ENCODE data around the gene OXSR1. TPM values are rescaled to one million over a fixed set of nuclear protein-coding genes. Genes with fewer than 3 reads are reported as not detected.
"Not testable (repeated sequence)": the region's sequence is repeated elsewhere in the genome, so short reads cannot be mapped to it uniquely, and the experiment has no call there.

Gene OXSR1
- total RNA-seq, 1 donor from 2014 or later: 41.1 TPM

DNA sequence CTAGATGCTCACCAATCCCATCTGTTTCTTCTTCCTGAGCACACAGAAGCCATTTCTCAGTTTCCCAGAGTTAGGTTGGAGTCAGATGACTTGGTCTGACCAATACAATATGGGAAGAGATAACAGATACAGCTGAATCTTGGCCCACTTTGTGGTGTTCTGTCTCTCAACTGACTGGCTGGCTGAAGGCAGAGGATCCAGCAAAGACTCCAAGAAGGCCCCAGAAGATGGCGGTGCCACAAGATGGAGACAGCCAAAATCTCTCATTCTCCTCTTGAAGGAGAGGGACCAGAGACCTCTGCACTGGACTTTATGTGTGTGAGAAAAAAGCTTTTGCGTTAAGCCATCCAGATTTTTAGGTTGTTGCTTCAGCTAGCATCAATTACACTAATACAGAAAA lies 8.2 kb upstream of the OXSR1 start:
- H3K27me3 Mint-ChIP-seq: no peaks in the 10 kb centered on the region
- peak overlapping the region; percentile 99 for H3K27ac Mint-ChIP-seq
- no peaks in the 10 kb centered on the region for H3K9me3 Mint-ChIP-seq
- no peak for DNase-seq (ENCODE audit: extremely low spot score, unreplicated experiment)
- H3K4me3 Mint-ChIP-seq: no peak overlapping the region
- TF ChIP-seq, protein P1, sequence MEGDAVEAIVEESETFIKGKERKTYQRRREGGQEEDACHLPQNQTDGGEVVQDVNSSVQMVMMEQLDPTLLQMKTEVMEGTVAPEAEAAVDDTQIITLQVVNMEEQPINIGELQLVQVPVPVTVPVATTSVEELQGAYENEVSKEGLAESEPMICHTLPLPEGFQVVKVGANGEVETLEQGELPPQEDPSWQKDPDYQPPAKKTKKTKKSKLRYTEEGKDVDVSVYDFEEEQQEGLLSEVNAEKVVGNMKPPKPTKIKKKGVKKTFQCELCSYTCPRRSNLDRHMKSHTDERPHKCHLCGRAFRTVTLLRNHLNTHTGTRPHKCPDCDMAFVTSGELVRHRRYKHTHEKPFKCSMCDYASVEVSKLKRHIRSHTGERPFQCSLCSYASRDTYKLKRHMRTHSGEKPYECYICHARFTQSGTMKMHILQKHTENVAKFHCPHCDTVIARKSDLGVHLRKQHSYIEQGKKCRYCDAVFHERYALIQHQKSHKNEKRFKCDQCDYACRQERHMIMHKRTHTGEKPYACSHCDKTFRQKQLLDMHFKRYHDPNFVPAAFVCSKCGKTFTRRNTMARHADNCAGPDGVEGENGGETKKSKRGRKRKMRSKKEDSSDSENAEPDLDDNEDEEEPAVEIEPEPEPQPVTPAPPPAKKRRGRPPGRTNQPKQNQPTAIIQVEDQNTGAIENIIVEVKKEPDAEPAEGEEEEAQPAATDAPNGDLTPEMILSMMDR (conservative IDR thresholded peaks at IDR 0.05): no peak
- H3K36me3 Mint-ChIP-seq: no peaks in the 10 kb centered on the region
- peaks cover 13% of the 10 kb centered on the region for H3K4me1 Mint-ChIP-seq (ENCODE audit: unreplicated experiment)

DNA sequence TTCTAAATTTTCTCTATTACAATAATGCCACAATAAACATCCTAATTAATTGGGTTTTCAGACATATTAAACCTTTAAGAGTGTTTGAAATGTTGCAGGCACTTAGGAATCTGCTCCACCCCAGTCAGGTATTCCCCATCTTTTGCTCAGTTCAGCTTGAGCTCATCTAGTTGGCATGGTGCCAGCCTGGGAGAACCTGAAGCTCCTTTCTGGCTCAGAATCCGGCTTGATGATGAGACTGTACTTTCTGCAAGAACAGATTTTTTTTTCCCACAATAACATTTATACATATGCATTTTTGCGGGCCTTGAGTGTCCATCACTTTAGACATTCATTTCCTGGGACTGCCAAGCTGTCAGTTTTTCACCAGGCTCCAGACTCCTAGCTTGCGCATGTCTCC lies 7.7 kb upstream of the OXSR1 start:
- no peak overlapping the region for H3K4me3 Mint-ChIP-seq
- H3K4me1 Mint-ChIP-seq (ENCODE audit: unreplicated experiment): peaks cover 13% of the 10 kb centered on the region
- TF ChIP-seq, protein P1 (conservative IDR thresholded peaks at IDR 0.05): no peak
- H3K27me3 Mint-ChIP-seq: no peaks in the 10 kb centered on the region
- H3K27ac Mint-ChIP-seq: peak overlapping the region; percentile 99
- DNase-seq (ENCODE audit: extremely low spot score, unreplicated experiment): no peak
- H3K9me3 Mint-ChIP-seq: no peaks in the 10 kb centered on the region
- H3K36me3 Mint-ChIP-seq: no peaks in the 10 kb centered on the region

GRCh38 chr3:38158472-38158871 lies 6.9 kb upstream of the OXSR1 start:
- TF ChIP-seq, protein P1 (conservative IDR thresholded peaks at IDR 0.05): no peak
- no peak overlapping the region for H3K4me3 Mint-ChIP-seq
- H3K36me3 Mint-ChIP-seq: no peaks in the 10 kb centered on the region
- H3K27ac Mint-ChIP-seq: peak overlapping the region; percentile 99
- no peaks in the 10 kb centered on the region for H3K27me3 Mint-ChIP-seq
- H3K9me3 Mint-ChIP-seq: no peaks in the 10 kb centered on the region
- H3K4me1 Mint-ChIP-seq (ENCODE audit: unreplicated experiment): peaks cover 13% of the 10 kb centered on the region
- DNase-seq (ENCODE audit: extremely low spot score, unreplicated experiment): no peak

GRCh38 chr3:38160704-38161103 lies 4.6 kb upstream of the OXSR1 start:
- not testable (repeated sequence) for H3K27ac Mint-ChIP-seq; H3K9me3 Mint-ChIP-seq; H3K36me3 Mint-ChIP-seq; H3K4me3 Mint-ChIP-seq; H3K4me1 Mint-ChIP-seq (ENCODE audit: unreplicated experiment); H3K27me3 Mint-ChIP-seq; DNase-seq (ENCODE audit: extremely low spot score, unreplicated experiment)

DNA sequence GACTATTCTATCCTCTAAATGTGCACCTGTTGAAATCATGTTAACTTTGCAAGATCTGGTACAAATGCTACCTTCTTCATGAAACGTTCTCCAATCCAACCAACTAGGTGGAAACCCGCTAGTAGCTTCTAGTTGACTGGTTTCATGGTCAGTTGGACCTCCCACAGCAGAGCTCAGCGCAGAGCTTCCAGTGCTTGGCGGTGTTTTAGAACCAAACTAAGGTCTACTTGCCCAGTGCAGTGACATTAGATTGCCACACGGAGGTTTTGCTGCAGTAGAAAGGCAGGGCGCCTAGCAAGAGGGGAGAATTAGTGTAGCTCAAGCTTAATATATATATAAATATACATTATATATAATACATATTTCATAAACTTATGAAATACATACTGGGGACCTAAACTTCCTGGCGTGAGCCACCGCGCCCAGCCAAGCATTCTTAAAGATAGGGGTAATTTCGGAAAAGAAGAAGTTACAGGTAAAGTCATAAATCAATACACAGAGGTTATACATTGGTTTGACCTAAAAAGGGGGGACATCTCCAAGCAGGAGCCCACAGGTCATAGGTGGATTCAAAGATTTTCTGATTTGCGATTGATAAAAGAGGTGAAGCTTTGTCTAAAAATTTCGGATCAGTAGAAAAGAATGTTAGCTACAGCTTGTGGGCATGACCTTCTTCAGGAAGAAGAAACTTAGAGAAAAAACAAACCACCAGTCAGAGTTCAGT lies 2.1 kb upstream of the OXSR1 start:
- TF ChIP-seq, protein P1 (conservative IDR thresholded peaks at IDR 0.05): peak; percentile 41
- H3K9me3 Mint-ChIP-seq: no peaks in the 10 kb centered on the region
- peaks cover 6% of the 10 kb centered on the region for H3K4me1 Mint-ChIP-seq (ENCODE audit: unreplicated experiment)
- H3K4me3 Mint-ChIP-seq: peak overlapping the region; percentile 20
- H3K27me3 Mint-ChIP-seq: no peaks in the 10 kb centered on the region
- no peak for DNase-seq (ENCODE audit: extremely low spot score, unreplicated experiment)
- peaks cover 9% of the 10 kb centered on the region for H3K36me3 Mint-ChIP-seq
- H3K27ac Mint-ChIP-seq: peak overlapping the region; percentile 84

DNA sequence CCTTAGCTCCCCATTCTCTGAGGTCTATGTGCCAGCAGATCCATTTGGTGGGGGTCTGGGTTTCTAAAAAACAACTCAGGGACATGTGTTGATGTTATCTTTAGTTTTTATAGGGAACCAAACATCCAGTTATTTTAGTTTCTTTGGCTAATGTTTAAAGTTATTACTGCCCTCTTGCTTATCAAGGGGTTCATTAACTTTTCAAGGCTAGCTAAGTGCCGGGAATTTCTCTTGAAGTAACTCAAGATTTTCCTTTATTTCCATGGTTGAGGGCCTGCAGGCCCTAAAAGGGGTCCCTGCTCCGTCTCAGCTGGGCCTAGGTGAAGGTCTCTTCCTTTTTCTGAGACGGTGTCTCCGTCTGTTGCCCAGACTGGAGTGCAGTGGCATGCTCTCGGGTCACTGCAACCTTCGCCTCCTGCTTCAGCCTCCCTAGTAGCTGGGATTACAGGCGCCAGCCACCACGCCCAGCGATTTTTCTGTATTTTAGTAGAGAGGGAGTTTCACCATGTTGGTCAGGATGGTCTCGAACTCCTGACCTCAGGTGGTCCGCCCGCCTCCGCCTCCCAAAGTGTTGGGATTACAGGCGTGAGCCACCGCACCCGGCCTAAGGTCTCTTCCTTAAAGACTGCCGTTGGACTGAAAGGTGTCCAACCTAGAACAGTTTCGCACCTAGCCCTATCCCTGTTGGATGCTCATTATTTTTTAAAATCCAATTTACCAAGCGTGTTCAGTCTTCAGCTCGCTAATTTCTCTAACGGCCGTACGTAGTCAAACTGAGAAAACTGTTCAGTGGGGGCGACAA lies 1.3 kb upstream of the OXSR1 start:
- Mint-ChIP-seq H3K4me3 (peak overlapping the region; percentile 98), H3K4me1 (ENCODE audit: unreplicated experiment) (peaks cover 11% of the 10 kb centered on the region), H3K9me3 (no peaks in the 10 kb centered on the region), H3K36me3 (peaks cover 9% of the 10 kb centered on the region), H3K27me3 (no peaks in the 10 kb centered on the region), H3K27ac (peak overlapping the region; percentile 100)
- TF ChIP-seq, protein P1 (conservative IDR thresholded peaks at IDR 0.05): no peak
- DNase-seq (ENCODE audit: extremely low spot score, unreplicated experiment): no peak
